ENCODE measurements around the gene DNAH7. TPM values are rescaled to one million over a fixed set of nuclear protein-coding genes. Genes with fewer than 3 reads are reported as not detected.

The DNAH7 gene
- total and polyA plus RNA-seq, 2 donors from 2014 or later, result 3.8 to 15.7 TPM

GRCh38 chr2:195820373-195820772 is 248.3 kb downstream of the DNAH7 start:
- no peak overlapping the region for H3K9ac ChIP-seq (ENCODE audit: low read length in 3 of 3)
- no peak for DNase-seq
- intact Hi-C loops (cut with DNase I), result no loop called here
- TF ChIP-seq, protein P1, sequence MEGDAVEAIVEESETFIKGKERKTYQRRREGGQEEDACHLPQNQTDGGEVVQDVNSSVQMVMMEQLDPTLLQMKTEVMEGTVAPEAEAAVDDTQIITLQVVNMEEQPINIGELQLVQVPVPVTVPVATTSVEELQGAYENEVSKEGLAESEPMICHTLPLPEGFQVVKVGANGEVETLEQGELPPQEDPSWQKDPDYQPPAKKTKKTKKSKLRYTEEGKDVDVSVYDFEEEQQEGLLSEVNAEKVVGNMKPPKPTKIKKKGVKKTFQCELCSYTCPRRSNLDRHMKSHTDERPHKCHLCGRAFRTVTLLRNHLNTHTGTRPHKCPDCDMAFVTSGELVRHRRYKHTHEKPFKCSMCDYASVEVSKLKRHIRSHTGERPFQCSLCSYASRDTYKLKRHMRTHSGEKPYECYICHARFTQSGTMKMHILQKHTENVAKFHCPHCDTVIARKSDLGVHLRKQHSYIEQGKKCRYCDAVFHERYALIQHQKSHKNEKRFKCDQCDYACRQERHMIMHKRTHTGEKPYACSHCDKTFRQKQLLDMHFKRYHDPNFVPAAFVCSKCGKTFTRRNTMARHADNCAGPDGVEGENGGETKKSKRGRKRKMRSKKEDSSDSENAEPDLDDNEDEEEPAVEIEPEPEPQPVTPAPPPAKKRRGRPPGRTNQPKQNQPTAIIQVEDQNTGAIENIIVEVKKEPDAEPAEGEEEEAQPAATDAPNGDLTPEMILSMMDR (IDR thresholded peaks at IDR 0.05; ENCODE audit: borderline replicate concordance, extremely low read depth, insufficient read depth), result no peak
- no peak overlapping the region for H3K4me3 ChIP-seq (ENCODE audit: low read length in 3 of 3)
- H3K27ac ChIP-seq (ENCODE audit: low read depth in 2 of 2, low read length in 2 of 2), result no peak overlapping the region
- no peaks in the 10 kb centered on the region for H3K4me1 ChIP-seq (ENCODE audit: control insufficient read depth in 2 of 3, insufficient read depth in 2 of 3, low read depth in 1 of 3, low read length in 3 of 3)
- no peaks in the 10 kb centered on the region for H3K36me3 ChIP-seq (ENCODE audit: control insufficient read depth in 2 of 3, insufficient read depth in 3 of 3, low read length in 3 of 3)
- no peak for FAIRE-seq
- H3K9me3 ChIP-seq (ENCODE audit: control insufficient read depth in 2 of 3, insufficient read depth in 1 of 3, low read length in 3 of 3), result no peaks in the 10 kb centered on the region
- H3K27me3 ChIP-seq (ENCODE audit: control insufficient read depth, insufficient read depth, low read length), result no peaks in the 10 kb centered on the region

DNA sequence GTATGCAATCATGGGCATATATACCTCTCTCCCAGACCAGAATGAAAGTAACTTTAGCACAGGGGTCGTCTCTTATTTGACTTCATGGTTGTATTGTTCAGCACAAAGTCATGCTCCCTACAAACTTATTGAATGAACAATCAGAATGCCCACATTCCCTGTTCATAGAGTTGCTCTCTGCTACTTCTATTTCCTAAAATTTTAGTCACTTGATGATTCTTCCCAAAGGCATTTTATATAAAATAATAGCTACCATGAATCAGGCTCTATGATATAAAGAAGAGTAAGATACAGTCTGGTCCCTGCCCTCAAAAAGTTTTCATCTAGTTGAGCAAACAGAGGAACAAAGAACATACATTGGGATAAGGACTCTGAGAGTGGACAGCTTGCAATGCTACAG is 249.4 kb downstream of the DNAH7 start:
- Histone ChIP-seq H3K36me3 (ENCODE audit: control insufficient read depth in 2 of 3, insufficient read depth in 3 of 3, low read length in 3 of 3) (no peaks in the 10 kb centered on the region), H3K27me3 (ENCODE audit: control insufficient read depth, insufficient read depth, low read length) (no peaks in the 10 kb centered on the region), H3K4me3 (ENCODE audit: low read length in 3 of 3) (no peak overlapping the region), H3K9ac (ENCODE audit: low read length in 3 of 3) (no peak overlapping the region), H3K9me3 (ENCODE audit: control insufficient read depth in 2 of 3, insufficient read depth in 1 of 3, low read length in 3 of 3) (no peaks in the 10 kb centered on the region), H3K27ac (ENCODE audit: low read depth in 2 of 2, low read length in 2 of 2) (no peak overlapping the region), H3K4me1 (ENCODE audit: control insufficient read depth in 2 of 3, insufficient read depth in 2 of 3, low read depth in 1 of 3, low read length in 3 of 3) (no peaks in the 10 kb centered on the region)
- intact Hi-C loops (cut with DNase I), result no loop called here
- DNase-seq, result no peak
- TF ChIP-seq, protein P1 (IDR thresholded peaks at IDR 0.05; ENCODE audit: borderline replicate concordance, extremely low read depth, insufficient read depth), result no peak
- FAIRE-seq, result no peak

- FAIRE-seq, result no peak
- TF ChIP-seq, protein P1 (IDR thresholded peaks at IDR 0.05; ENCODE audit: borderline replicate concordance, extremely low read depth, insufficient read depth), result no peak
- intact Hi-C loops (cut with DNase I), result no loop called here
- Histone ChIP-seq H3K27ac (ENCODE audit: low read depth in 2 of 2, low read length in 2 of 2) (no peak overlapping the region), H3K9me3 (ENCODE audit: control insufficient read depth in 2 of 3, insufficient read depth in 1 of 3, low read length in 3 of 3) (no peaks in the 10 kb centered on the region), H3K4me3 (ENCODE audit: low read length in 3 of 3) (no peak overlapping the region), H3K27me3 (ENCODE audit: control insufficient read depth, insufficient read depth, low read length) (no peaks in the 10 kb centered on the region), H3K36me3 (ENCODE audit: control insufficient read depth in 2 of 3, insufficient read depth in 3 of 3, low read length in 3 of 3) (no peaks in the 10 kb centered on the region), H3K4me1 (ENCODE audit: control insufficient read depth in 2 of 3, insufficient read depth in 2 of 3, low read depth in 1 of 3, low read length in 3 of 3) (no peaks in the 10 kb centered on the region), H3K9ac (ENCODE audit: low read length in 3 of 3) (no peak overlapping the region)
- no peak for DNase-seq
Measured at GRCh38 chr2:195818526-195818925, 250.1 kb downstream of the DNAH7 start.

- FAIRE-seq, result no peak
- DNase-seq, result no peak
- no peaks in the 10 kb centered on the region for H3K36me3 ChIP-seq (ENCODE audit: control insufficient read depth in 2 of 3, insufficient read depth in 3 of 3, low read length in 3 of 3)
- no peaks in the 10 kb centered on the region for H3K9me3 ChIP-seq (ENCODE audit: control insufficient read depth in 2 of 3, insufficient read depth in 1 of 3, low read length in 3 of 3)
- no peaks in the 10 kb centered on the region for H3K4me1 ChIP-seq (ENCODE audit: control insufficient read depth in 2 of 3, insufficient read depth in 2 of 3, low read depth in 1 of 3, low read length in 3 of 3)
- H3K27me3 ChIP-seq (ENCODE audit: control insufficient read depth, insufficient read depth, low read length), result no peaks in the 10 kb centered on the region
- TF ChIP-seq, protein P1 (IDR thresholded peaks at IDR 0.05; ENCODE audit: borderline replicate concordance, extremely low read depth, insufficient read depth), result no peak
- H3K4me3 ChIP-seq (ENCODE audit: low read length in 3 of 3), result no peak overlapping the region
- no peak overlapping the region for H3K27ac ChIP-seq (ENCODE audit: low read depth in 2 of 2, low read length in 2 of 2)
- intact Hi-C loops (cut with DNase I), result no loop called here
- H3K9ac ChIP-seq (ENCODE audit: low read length in 3 of 3), result no peak overlapping the region
Measured at GRCh38 chr2:195818106-195818505, 250.5 kb downstream of the DNAH7 start.

Data from kidney (tissue), 14 donors.